ENCODE measurements around the gene MPL.

The MPL gene

DNA sequence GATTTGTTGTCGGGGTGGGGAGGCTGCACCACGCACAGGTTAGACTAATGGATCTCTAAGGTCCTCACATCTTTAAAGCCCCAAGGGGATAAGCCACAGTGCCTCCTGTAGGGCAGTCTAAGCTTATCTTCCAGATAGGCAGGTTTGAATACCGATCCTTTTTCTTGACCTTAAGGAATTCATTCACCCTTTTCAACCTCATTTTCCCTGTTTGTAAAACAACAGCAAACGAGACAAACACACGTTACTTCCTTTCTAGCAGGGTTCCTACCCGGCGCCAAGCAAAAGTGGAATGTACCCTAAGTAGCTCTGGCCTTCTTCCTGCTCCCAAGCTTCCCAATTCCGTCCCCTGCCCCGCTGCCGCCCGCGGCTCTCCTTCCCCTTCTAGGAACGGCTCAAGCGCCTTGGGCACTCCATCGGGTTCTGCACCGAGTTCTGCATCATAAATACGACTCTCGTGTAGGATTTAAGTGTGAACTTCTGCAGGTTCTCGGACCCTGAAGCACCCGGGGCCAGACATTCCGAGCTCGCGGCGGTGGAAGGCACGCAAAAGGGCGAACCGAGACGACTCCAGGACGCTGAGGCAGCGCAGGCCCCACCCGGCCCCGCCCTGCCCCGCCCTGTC lies 20.6 kb downstream of the MPL start:
- Histone ChIP-seq H3K27me3 (ENCODE audit: control insufficient read depth in 1 of 2, insufficient read depth in 2 of 2, low read length in 2 of 2) (no peaks in the 10 kb centered on the region), H3K4me3 (ENCODE audit: low read length in 2 of 2) (peak overlapping the region; percentile 88 to 90), H3K9ac (ENCODE audit: low read length in 2 of 2) (peak overlapping the region; percentile 95 to 98), H3K9me3 (ENCODE audit: control insufficient read depth in 2 of 2, low read length in 2 of 2) (no peaks in the 10 kb centered on the region), H3K27ac (ENCODE audit: low read length) (peak overlapping the region; percentile 89), H3K36me3 (ENCODE audit: control insufficient read depth in 2 of 2, insufficient read depth in 2 of 2, low read length in 2 of 2) (peaks cover 4 to 13% of the 10 kb centered on the region in 2 donors), H3K4me1 (ENCODE audit: control insufficient read depth, insufficient read depth, low read length) (peaks cover 13% of the 10 kb centered on the region)

DNA sequence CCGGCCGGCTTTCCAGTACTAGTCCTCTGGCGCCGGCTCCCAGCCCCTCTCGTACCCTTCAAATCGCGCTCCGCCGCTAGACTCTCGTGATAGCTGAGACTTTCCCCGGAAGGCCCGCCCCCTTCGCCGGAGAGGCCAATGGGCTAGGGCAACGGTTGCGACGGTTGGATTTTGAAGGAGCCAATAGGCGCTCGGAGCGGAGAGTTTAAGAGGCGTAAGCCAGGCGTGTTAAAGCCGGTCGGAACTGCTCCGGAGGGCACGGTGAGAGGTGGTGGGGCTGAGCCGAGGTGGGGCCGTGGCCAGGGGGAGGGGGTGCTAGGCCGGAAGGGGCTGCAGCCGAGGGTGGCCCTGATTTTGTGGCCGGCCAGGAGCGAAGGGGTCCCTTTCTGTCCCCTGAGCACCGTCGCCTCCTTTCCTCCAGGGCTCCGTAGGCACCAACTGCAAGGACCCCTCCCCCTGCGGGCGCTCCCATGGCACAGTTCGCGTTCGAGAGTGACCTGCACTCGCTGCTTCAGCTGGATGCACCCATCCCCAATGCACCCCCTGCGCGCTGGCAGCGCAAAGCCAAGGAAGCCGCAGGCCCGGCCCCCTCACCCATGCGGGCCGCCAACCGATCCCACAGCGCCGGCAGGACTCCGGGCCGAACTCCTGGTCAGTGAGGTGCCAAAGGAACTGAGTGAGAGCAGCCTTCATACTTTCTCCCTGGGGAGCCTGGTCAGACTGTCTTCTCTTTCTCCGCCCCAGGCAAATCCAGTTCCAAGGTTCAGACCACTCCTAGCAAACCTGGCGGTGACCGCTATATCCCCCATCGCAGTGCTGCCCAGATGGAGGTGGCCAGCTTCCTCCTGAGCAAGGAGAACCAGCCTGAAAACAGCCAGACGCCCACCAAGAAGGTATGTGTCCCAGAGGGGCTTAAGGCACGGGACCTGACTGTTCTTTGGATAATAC lies 21.4 kb downstream of the MPL start, which contains the start of gene CDC20:
CDC20 (plus strand) TSS at position 236 of the 948 bp plus-strand sequence; CDS start at position 471, 235 bp downstream.
- no peaks in the 10 kb centered on the region for H3K9me3 ChIP-seq (ENCODE audit: control insufficient read depth in 2 of 2, low read length in 2 of 2)
- H3K9ac ChIP-seq (ENCODE audit: low read length in 2 of 2) = peak within 1 kb of the TSS; percentile 95 to 98
- peaks cover 9 to 20% of the 10 kb centered on the region in 2 donors for H3K36me3 ChIP-seq (ENCODE audit: control insufficient read depth in 2 of 2, insufficient read depth in 2 of 2, low read length in 2 of 2)
- peaks cover 13% of the 10 kb centered on the region for H3K4me1 ChIP-seq (ENCODE audit: control insufficient read depth, insufficient read depth, low read length)
- peak within 1 kb of the TSS; percentile 89 for H3K27ac ChIP-seq (ENCODE audit: low read length)
- H3K4me3 ChIP-seq (ENCODE audit: low read length in 2 of 2) = peak within 1 kb of the TSS; percentile 88 to 90
- no peaks in the 10 kb centered on the region for H3K27me3 ChIP-seq (ENCODE audit: control insufficient read depth in 1 of 2, insufficient read depth in 2 of 2, low read length in 2 of 2)

DNA sequence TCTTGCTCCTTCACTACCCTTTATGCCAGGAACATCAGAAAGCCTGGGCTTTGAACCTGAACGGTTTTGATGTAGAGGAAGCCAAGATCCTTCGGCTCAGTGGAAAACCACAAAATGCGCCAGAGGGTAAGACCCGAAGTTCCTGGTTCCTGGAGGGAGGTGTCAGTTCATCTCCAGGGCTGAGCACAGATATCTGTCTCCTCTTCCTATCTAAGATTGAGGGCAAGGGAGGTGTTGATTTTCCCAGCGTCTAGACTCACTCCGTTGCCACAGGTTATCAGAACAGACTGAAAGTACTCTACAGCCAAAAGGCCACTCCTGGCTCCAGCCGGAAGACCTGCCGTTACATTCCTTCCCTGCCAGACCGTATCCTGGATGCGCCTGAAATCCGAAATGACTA lies 22.1 kb downstream of the MPL start:
- no peaks in the 10 kb centered on the region for H3K27me3 ChIP-seq (ENCODE audit: control insufficient read depth in 1 of 2, insufficient read depth in 2 of 2, low read length in 2 of 2)
- no peak overlapping the region for H3K9ac ChIP-seq (ENCODE audit: low read length in 2 of 2)
- H3K4me1 ChIP-seq (ENCODE audit: control insufficient read depth, insufficient read depth, low read length) = peaks cover 13% of the 10 kb centered on the region
- H3K9me3 ChIP-seq (ENCODE audit: control insufficient read depth in 2 of 2, low read length in 2 of 2) = no peaks in the 10 kb centered on the region
- no peak overlapping the region for H3K4me3 ChIP-seq (ENCODE audit: low read length in 2 of 2)
- peaks cover 16 to 27% of the 10 kb centered on the region in 2 donors for H3K36me3 ChIP-seq (ENCODE audit: control insufficient read depth in 2 of 2, insufficient read depth in 2 of 2, low read length in 2 of 2)
- no peak overlapping the region for H3K27ac ChIP-seq (ENCODE audit: low read length)

DNA sequence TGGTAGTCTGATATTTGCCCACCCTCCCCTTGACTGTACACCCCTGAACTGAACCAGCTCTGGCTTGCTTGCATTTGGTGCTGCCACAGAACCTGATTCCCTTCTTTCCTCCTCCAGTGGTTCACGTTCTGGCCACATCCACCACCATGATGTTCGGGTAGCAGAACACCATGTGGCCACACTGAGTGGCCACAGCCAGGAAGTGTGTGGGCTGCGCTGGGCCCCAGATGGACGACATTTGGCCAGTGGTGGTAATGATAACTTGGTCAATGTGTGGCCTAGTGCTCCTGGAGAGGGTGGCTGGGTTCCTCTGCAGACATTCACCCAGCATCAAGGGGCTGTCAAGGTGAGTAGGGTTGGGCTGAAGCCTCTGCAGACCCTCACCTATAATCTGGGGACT lies 23.0 kb downstream of the MPL start:
- no peak overlapping the region for H3K27ac ChIP-seq (ENCODE audit: low read length)
- H3K9me3 ChIP-seq (ENCODE audit: control insufficient read depth in 2 of 2, low read length in 2 of 2) = no peaks in the 10 kb centered on the region
- no peak overlapping the region for H3K4me3 ChIP-seq (ENCODE audit: low read length in 2 of 2)
- no peaks in the 10 kb centered on the region for H3K27me3 ChIP-seq (ENCODE audit: control insufficient read depth in 1 of 2, insufficient read depth in 2 of 2, low read length in 2 of 2)
- no peak overlapping the region for H3K9ac ChIP-seq (ENCODE audit: low read length in 2 of 2)
- H3K4me1 ChIP-seq (ENCODE audit: control insufficient read depth, insufficient read depth, low read length) = peaks cover 13% of the 10 kb centered on the region
- H3K36me3 ChIP-seq (ENCODE audit: control insufficient read depth in 2 of 2, insufficient read depth in 2 of 2, low read length in 2 of 2) = peaks cover 22 to 36% of the 10 kb centered on the region in 2 donors

GRCh38 chr1:43363283-43363934 lies 25.8 kb downstream of the MPL start:
- Histone ChIP-seq H3K36me3 (ENCODE audit: control insufficient read depth in 2 of 2, insufficient read depth in 2 of 2, low read length in 2 of 2) (peaks cover 22 to 36% of the 10 kb centered on the region in 2 donors), H3K9ac (ENCODE audit: low read length in 2 of 2) (no peak overlapping the region), H3K4me3 (ENCODE audit: low read length in 2 of 2) (no peak overlapping the region), H3K9me3 (ENCODE audit: control insufficient read depth in 2 of 2, low read length in 2 of 2) (no peaks in the 10 kb centered on the region), H3K27ac (ENCODE audit: low read length) (no peak overlapping the region), H3K4me1 (ENCODE audit: control insufficient read depth, insufficient read depth, low read length) (peaks cover 22% of the 10 kb centered on the region), H3K27me3 (ENCODE audit: control insufficient read depth in 1 of 2, insufficient read depth in 2 of 2, low read length in 2 of 2) (no peaks in the 10 kb centered on the region)

- Histone ChIP-seq H3K36me3 (ENCODE audit: control insufficient read depth in 2 of 2, insufficient read depth in 2 of 2, low read length in 2 of 2) (peaks cover 22 to 36% of the 10 kb centered on the region in 2 donors), H3K4me1 (ENCODE audit: control insufficient read depth, insufficient read depth, low read length) (peaks cover 26% of the 10 kb centered on the region), H3K9me3 (ENCODE audit: control insufficient read depth in 2 of 2, low read length in 2 of 2) (no peaks in the 10 kb centered on the region), H3K27ac (ENCODE audit: low read length) (no peak overlapping the region), H3K27me3 (ENCODE audit: control insufficient read depth in 1 of 2, insufficient read depth in 2 of 2, low read length in 2 of 2) (no peaks in the 10 kb centered on the region), H3K9ac (ENCODE audit: low read length in 2 of 2) (no peak overlapping the region), H3K4me3 (ENCODE audit: low read length in 2 of 2) (no peak overlapping the region)
Observed at GRCh38 chr1:43363935-43364525, 26.4 kb downstream of the MPL start.

DNA sequence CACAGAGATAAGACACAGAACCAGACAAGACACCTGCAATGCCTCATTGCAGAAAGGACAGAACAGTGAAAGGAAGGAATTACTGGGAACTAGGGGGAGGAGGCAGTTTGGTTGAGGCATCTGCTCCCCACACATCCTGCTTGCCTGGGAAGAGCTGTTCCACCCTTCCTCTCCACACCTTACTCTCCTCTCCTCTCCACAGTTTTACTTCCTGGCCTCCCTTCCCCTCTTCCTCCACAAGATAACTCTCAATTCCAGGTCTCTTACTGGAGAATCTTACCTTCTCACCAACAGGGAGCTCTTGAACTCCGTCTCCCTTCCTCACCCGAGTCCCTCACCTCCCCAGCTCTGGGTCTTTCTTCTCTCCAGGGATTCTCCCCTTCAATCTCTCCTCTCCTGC lies 28.1 kb downstream of the MPL start:
- Histone ChIP-seq H3K27me3 (ENCODE audit: control insufficient read depth in 1 of 2, insufficient read depth in 2 of 2, low read length in 2 of 2) (no peaks in the 10 kb centered on the region), H3K4me1 (ENCODE audit: control insufficient read depth, insufficient read depth, low read length) (peaks cover 23% of the 10 kb centered on the region), H3K36me3 (ENCODE audit: control insufficient read depth in 2 of 2, insufficient read depth in 2 of 2, low read length in 2 of 2) (peaks cover 22 to 36% of the 10 kb centered on the region in 2 donors), H3K4me3 (ENCODE audit: low read length in 2 of 2) (no peak overlapping the region), H3K27ac (ENCODE audit: low read length) (peak overlapping the region; percentile 70), H3K9me3 (ENCODE audit: control insufficient read depth in 2 of 2, low read length in 2 of 2) (no peaks in the 10 kb centered on the region), H3K9ac (ENCODE audit: low read length in 2 of 2) (peak overlapping the region in 1 of 2 donors; percentile 36)

- H3K27me3 ChIP-seq (ENCODE audit: control insufficient read depth in 1 of 2, insufficient read depth in 2 of 2, low read length in 2 of 2) = no peaks in the 10 kb centered on the region
- H3K9ac ChIP-seq (ENCODE audit: low read length in 2 of 2) = peak overlapping the region in 1 of 2 donors; percentile 36
- peaks cover 21 to 33% of the 10 kb centered on the region in 2 donors for H3K36me3 ChIP-seq (ENCODE audit: control insufficient read depth in 2 of 2, insufficient read depth in 2 of 2, low read length in 2 of 2)
- peak overlapping the region; percentile 70 for H3K27ac ChIP-seq (ENCODE audit: low read length)
- peaks cover 23% of the 10 kb centered on the region for H3K4me1 ChIP-seq (ENCODE audit: control insufficient read depth, insufficient read depth, low read length)
- no peaks in the 10 kb centered on the region for H3K9me3 ChIP-seq (ENCODE audit: control insufficient read depth in 2 of 2, low read length in 2 of 2)
- peak overlapping the region in 1 of 2 donors; percentile 83 for H3K4me3 ChIP-seq (ENCODE audit: low read length in 2 of 2)
Observed at GRCh38 chr1:43366179-43366578, 28.6 kb downstream of the MPL start.

GRCh38 chr1:43366601-43367025 lies 29.0 kb downstream of the MPL start:
- Histone ChIP-seq H3K4me1 (ENCODE audit: control insufficient read depth, insufficient read depth, low read length) (peaks cover 23% of the 10 kb centered on the region), H3K36me3 (ENCODE audit: control insufficient read depth in 2 of 2, insufficient read depth in 2 of 2, low read length in 2 of 2) (peaks cover 23 to 30% of the 10 kb centered on the region in 2 donors), H3K9ac (ENCODE audit: low read length in 2 of 2) (peak overlapping the region; percentile 76 to 83)

More at GRCh38 chr1:43366601-43367025, 29.0 kb downstream of the MPL start:
- Histone ChIP-seq H3K27me3 (ENCODE audit: control insufficient read depth in 1 of 2, insufficient read depth in 2 of 2, low read length in 2 of 2) (no peaks in the 10 kb centered on the region), H3K9me3 (ENCODE audit: control insufficient read depth in 2 of 2, low read length in 2 of 2) (no peaks in the 10 kb centered on the region), H3K27ac (ENCODE audit: low read length) (peak overlapping the region; percentile 70), H3K4me3 (ENCODE audit: low read length in 2 of 2) (peak overlapping the region; percentile 78 to 83)
